ENCODE results near the gene FAM53C. TPM values are rescaled to one million over a fixed set of nuclear protein-coding genes. Genes with fewer than 3 reads are reported as not detected.

The FAM53C gene
- total RNA-seq, 4 donors from 2014 or later = 17.9 to 21.4 (median 18.5) TPM

DNA sequence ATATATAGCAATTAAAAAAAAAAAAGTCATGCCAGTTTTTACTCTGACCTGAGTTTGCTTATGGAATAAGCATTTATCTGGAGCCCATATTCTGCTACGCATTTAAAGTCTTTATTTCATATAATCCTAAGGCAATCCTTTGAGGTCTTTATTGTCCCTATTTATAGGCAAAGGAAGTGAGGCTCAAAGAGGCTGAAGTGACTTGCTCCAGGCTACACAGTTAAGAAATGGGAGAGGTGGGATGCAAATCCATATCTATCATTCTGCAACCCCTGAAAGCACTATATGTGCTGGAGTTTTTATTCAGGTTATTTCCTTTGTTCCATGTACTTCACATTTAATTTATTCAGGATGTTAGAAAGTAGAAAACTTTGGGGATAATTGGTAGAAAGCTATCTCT is 26.5 kb downstream of the FAM53C start:
- TF ChIP-seq, protein P1, sequence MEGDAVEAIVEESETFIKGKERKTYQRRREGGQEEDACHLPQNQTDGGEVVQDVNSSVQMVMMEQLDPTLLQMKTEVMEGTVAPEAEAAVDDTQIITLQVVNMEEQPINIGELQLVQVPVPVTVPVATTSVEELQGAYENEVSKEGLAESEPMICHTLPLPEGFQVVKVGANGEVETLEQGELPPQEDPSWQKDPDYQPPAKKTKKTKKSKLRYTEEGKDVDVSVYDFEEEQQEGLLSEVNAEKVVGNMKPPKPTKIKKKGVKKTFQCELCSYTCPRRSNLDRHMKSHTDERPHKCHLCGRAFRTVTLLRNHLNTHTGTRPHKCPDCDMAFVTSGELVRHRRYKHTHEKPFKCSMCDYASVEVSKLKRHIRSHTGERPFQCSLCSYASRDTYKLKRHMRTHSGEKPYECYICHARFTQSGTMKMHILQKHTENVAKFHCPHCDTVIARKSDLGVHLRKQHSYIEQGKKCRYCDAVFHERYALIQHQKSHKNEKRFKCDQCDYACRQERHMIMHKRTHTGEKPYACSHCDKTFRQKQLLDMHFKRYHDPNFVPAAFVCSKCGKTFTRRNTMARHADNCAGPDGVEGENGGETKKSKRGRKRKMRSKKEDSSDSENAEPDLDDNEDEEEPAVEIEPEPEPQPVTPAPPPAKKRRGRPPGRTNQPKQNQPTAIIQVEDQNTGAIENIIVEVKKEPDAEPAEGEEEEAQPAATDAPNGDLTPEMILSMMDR (IDR thresholded peaks at IDR 0.05; ENCODE audit: low read depth) = no peak

DNA sequence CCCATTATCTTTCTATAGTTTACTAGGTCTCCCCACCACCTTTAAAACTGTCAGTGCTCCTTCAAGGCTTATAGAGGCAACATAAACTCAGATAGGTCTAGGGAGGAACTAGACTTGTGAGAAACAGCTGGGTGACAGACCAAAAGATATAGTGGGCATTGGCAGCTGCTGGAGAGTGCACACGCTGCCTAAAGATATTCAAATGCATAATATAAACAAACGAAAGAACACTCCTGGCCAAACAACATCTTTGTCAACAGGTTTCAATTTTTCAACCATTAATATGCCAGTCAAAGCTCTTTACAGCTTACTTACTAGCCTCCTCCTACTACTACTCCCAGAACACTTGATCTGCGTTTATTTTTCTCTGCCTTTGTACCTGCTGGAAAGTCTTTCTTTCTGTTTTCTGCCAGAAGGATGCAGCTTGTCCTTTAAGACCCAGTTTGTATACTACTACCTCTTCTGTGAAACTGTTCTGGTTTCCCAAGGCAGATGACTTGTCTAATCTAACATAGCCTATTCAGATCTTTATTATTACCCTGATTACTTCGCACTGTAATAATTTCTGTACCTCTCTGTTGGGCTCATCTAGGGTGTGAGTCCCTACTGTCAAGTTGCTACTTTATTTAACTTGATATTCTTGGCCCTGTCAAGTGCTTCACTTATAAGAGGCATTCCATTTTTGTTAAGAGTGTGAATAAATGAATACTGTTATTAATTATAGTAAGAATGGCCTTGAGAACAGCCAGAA is 28.7 kb downstream of the FAM53C start:
- TF ChIP-seq, protein P1 (IDR thresholded peaks at IDR 0.05; ENCODE audit: low read depth) = no peak

DNA sequence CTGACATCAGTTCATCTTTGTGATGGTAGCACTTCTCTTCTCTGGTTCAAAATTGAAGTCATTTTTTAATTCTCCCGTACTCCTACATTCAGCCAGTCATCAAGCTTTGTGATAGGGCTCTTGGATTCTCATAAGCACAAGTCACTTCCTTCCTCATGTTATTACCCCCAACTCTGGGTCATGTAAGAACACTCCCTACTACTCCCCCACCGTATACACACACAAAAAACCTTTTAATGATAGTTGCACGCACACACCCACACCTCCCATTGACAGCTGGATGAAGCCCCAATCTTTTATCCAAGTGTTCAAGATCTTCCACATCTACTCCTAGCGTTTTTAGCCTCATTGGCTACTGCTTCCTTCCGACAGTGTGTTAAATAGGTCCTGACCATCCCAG is 31.2 kb downstream of the FAM53C start:
- TF ChIP-seq, protein P1 (IDR thresholded peaks at IDR 0.05; ENCODE audit: low read depth) = no peak

GRCh38 chr5:138369706-138370105 is 31.6 kb downstream of the FAM53C start:
- TF ChIP-seq, protein P1 (IDR thresholded peaks at IDR 0.05; ENCODE audit: low read depth) = no peak

DNA sequence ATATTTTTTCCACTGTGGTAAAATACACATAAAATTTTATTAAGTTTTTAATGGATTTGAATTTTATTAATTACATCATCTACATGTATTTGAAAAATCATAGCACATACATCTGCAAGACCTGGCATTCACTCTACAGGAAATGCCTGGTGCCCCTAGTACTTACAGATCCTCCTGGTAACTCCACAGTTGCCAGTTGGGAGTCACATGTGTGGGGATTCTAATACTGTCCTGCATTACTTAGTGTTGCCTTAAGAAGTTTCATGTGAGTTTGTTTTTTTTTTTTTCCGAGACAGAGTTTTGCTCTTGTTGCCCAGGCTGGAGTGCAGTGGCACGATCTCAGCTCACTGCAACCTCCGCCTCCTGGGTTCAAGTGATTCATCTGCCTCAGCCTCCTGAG is 32.5 kb downstream of the FAM53C start:
- TF ChIP-seq, protein P1 (IDR thresholded peaks at IDR 0.05; ENCODE audit: low read depth) = no peak

DNA sequence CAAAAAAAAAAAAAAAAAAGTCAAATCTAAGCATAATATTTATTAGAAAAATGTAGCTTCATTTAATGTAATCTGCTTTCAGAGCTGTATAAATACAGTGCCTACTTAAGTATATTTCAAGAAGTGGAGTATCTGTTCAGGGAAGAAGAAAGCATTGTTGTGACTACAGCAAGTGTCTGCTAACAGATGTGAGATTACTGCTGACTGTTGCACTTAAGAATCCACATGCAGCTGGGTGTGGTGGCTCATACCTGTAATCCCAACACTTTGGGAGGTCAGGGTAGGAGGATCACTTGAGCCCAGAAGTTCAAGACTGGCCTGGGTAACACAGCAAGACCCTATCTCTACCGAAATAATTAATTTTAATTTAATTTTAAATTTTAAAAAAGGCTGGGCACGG is 33.4 kb downstream of the FAM53C start:
- TF ChIP-seq, protein P1 (IDR thresholded peaks at IDR 0.05; ENCODE audit: low read depth) = no peak

- TF ChIP-seq, protein P1 (IDR thresholded peaks at IDR 0.05; ENCODE audit: low read depth) = no peak
Observed at GRCh38 chr5:138372225-138372624, 34.2 kb downstream of the FAM53C start.
